GM12878 (cell line): ENCODE results near the gene SLC6A12. TPM values are rescaled to one million over a fixed set of nuclear protein-coding genes. Genes with fewer than 3 reads are reported as not detected.

Source experiments
- ATAC-seq: fragments of 200-7000 bp; cut with Tn5 transposase; 3 replicates; pipeline ENCODE4 v1.9.1; 2020; ENCODE audit warnings: mild to moderate bottlenecking, moderate library complexity
- BruUV-seq: library from RNA; stranded (reverse); fragments of 400-500 nt; replicated peaks from 2 replicates; lab custom pipeline; 2021; lab: Mats Ljungman, UMichigan
- CTCF ChIA-PET: fragments of 300-600 bp; sonication (Branson Sonifier 250); formaldehyde crosslinking; extraction: SDS; loops from one replicate; lab custom pipeline; 2021; ENCODE audit warnings: inconsistent platforms; lab: Yijun Ruan, JAX
- POLR2A ChIA-PET: fragments of 350-600 bp; formaldehyde crosslinking; extraction: SDS; loops from one replicate; lab custom pipeline; 2021; ENCODE audit warnings: inconsistent platforms; lab: Charles Lee
- RAD21 ChIA-PET: fragments of 300-600 bp; sonication (Branson Sonifier 250); formaldehyde crosslinking; loops from one replicate; lab custom pipeline; 2023; ENCODE audit warnings: antibody characterized with exemption; ENCODE audit not compliant: unreplicated experiment; lab: Charles Lee
- SMC1A ChIA-PET: fragments of 300-600 bp; sonication (Branson Sonifier 250); formaldehyde crosslinking; loops from one replicate; lab custom pipeline; 2023; ENCODE audit not compliant: unreplicated experiment, uncharacterized antibody; lab: Charles Lee
- DNase-seq: peaks from one replicate; pipeline ENCODE4 v3.0.0-alpha.2; 2011; ENCODE audit warnings: low read depth, low spot score
- FAIRE-seq: peaks from 3 replicates; lab custom pipeline; 2011; peaks lifted over from hg19 to GRCh38; lab: Jason Lieb, UNC
- H2AFZ ChIP-seq: 2 replicates; pipeline ENCODE4 v1.6.0; 2011; ENCODE audit warnings: low read depth, low read length, control low read depth; ENCODE audit not compliant: control insufficient read depth
- H3K27ac ChIP-seq: 2 replicates; pipeline ENCODE4 v1.5.1; 2011; ENCODE audit warnings: control low read depth; ENCODE audit not compliant: control insufficient read depth, insufficient read depth
- H3K27me3 ChIP-seq, 2 experiments: replicated peaks in 1 of 2; 2 replicates each; pipeline versions ENCODE4 v1.6.0 to v1.6.1; 2011; ENCODE audit warnings: low read length in 1 of 2; ENCODE audit not compliant: control insufficient read depth in 2 of 2, insufficient read depth in 2 of 2
- H3K36me3 ChIP-seq, 2 experiments: 2 replicates each; pipeline ENCODE4 v1.5.1; 2011; ENCODE audit warnings: low read length in 1 of 2; ENCODE audit not compliant: control insufficient read depth in 2 of 2, insufficient read depth in 2 of 2
- H3K4me1 ChIP-seq: 2 replicates; pipeline ENCODE4 v1.6.1; 2011; ENCODE audit warnings: mild to moderate bottlenecking, low read length, moderate library complexity, mixed read lengths; ENCODE audit not compliant: control insufficient read depth, insufficient read depth
- H3K4me2 ChIP-seq: 2 replicates; pipeline ENCODE4 v1.6.0; 2011; ENCODE audit warnings: control low read depth; ENCODE audit not compliant: control insufficient read depth, insufficient read depth
- H3K4me3 ChIP-seq: fragments of 200-600 bp; sonication (generic); 2 replicates; pipeline ENCODE4 v1.5.1; 2016
- H3K79me2 ChIP-seq: 2 replicates; pipeline ENCODE4 v1.6.0; 2011; ENCODE audit warnings: low read length; ENCODE audit not compliant: control insufficient read depth, insufficient read depth
- H3K9ac ChIP-seq: 2 replicates; pipeline ENCODE4 v1.8.0; 2011; ENCODE audit warnings: low read length, control low read depth, mixed read lengths; ENCODE audit not compliant: control insufficient read depth, insufficient read depth
- H3K9me3 ChIP-seq: replicated peaks from 3 replicates; pipeline ENCODE4 v1.5.1; 2011; ENCODE audit warnings: mild to moderate bottlenecking, low read length; ENCODE audit not compliant: control insufficient read depth, insufficient read depth
- H4K20me1 ChIP-seq: 2 replicates; pipeline ENCODE4 v1.6.0; 2011; ENCODE audit not compliant: control insufficient read depth, insufficient read depth
- BMI1 ChIP-seq: fragments of 450-650 bp; IDR thresholded peaks from 2 replicates; pipeline ENCODE4 v1.6.1; 2016; ENCODE audit warnings: mild to moderate bottlenecking, moderate library complexity, borderline replicate concordance
- IKZF1 ChIP-seq: fragments of 450-650 bp; conservative IDR thresholded peaks from 2 replicates; pipeline ENCODE4 v1.6.1; 2017; ENCODE audit warnings: antibody characterized with exemption, mild to moderate bottlenecking
- MAX ChIP-seq: IDR thresholded peaks from 2 replicates; pipeline ENCODE4 v1.6.1; 2012; ENCODE audit warnings: low read depth, low read length, improper control_type of control experiment
- NR2F1 ChIP-seq: fragments of 450-650 bp; conservative IDR thresholded peaks from 2 replicates; pipeline ENCODE4 v1.6.1; 2017; ENCODE audit warnings: mild to moderate bottlenecking
- RAD21 ChIP-seq: IDR thresholded peaks from 2 replicates; pipeline ENCODE4 v1.6.1; 2011; ENCODE audit warnings: mild to moderate bottlenecking, low read depth, low read length, moderate library complexity; ENCODE audit not compliant: insufficient read depth
- SIN3A ChIP-seq: IDR thresholded peaks from 2 replicates; pipeline ENCODE4 v1.6.1; 2012; ENCODE audit warnings: low read depth, low read length, improper control_type of control experiment
- STAT1 ChIP-seq: fragments of 450-650 bp; conservative IDR thresholded peaks from 2 replicates; pipeline ENCODE4 v1.6.1; 2014; ENCODE audit warnings: antibody characterized with exemption, mild to moderate bottlenecking
- ZNF687 ChIP-seq: fragments of 450-650 bp; IDR thresholded peaks from 2 replicates; pipeline ENCODE4 v1.6.1; 2017; ENCODE audit warnings: mild to moderate bottlenecking, moderate library complexity
- WGBS: methylation state at CpG from one replicate; pipeline ENCODE4 v1.1.6; 2016; ENCODE audit warnings: low lambda C conversion rate; ENCODE audit not compliant: insufficient replicate concordance, insufficient coverage; ENCODE audit errors: missing lambda C conversion rate; 5-methylcytosine and 5-hydroxymethylcytosine counted together
- in situ Hi-C: fragments of 300-500 bp; cut with MboI; formaldehyde crosslinking; loops from 9 replicates; pipeline ENCODE4 v1.14.3; 2018; ENCODE audit warnings: mixed read lengths
- intact Hi-C: fragments of 100-400 bp; cut with micrococcal nuclease; formaldehyde crosslinking; loops from one replicate; pipeline ENCODE4 v1.14.2; 2022; ENCODE audit not compliant: unreplicated experiment
- polyA plus RNA-seq, 11 experiments: library from polyadenylated mRNA; depleted of rRNA in 4 of 11; unstranded in 6 of 11; stranded (reverse) in 5 of 11; fragments of >200 nt; fragmentation: Nextera tagmentation in 4 of 11; fragmentation: Illumina TruSeq in 1 of 11; extraction: Ambion mirVana in 4 of 11; extraction: Trizol in 1 of 11; gene quantifications; 1 replicate in 1 of 11; 2 replicates in 10 of 11; pipeline versions ENCODE4 v1.2.1 to v1.2.3, GENCODE V29; 2011 to 2016; ENCODE audit warnings: inconsistent platforms in 2 of 11, missing spikeins in 2 of 11, low read depth in 1 of 11
- total RNA-seq, 4 experiments: library from RNA; depleted of rRNA in 3 of 4; stranded (reverse); fragments of >200 nt in 3 of 4; fragmentation: Illumina TruSeq in 1 of 4; extraction: Trizol in 1 of 4; gene quantifications; 2 replicates each; pipeline versions ENCODE4 v1.2.1 to v1.2.3, GENCODE V29; 2013 to 2021

Gene SLC6A12
- total and polyA plus RNA-seq, 10 of the 15 experiments (the other 5 are each of a cell fraction or from before 2014, with no cell fraction given) = 0.06 to 0.11 (median 0.07) TPM; not detected in 7

- no peak overlapping the region; the same call in 1 of the 2 replicates for H2AFZ ChIP-seq
- ChIA-PET POLR2A (no interaction called here), SMC1A (no interaction called here), RAD21 (no interaction called here), CTCF (no interaction called here)
- no TSS peak for BruUV-seq
- no peak overlapping the region for H3K9ac ChIP-seq
- WGBS = 17% methylated on average over 22 of the region's 22 CpGs
- no peak for DNase-seq
- no peaks in the 10 kb centered on the region; a peak in 3 of 4 replicates for H3K27me3 ChIP-seq
- peaks cover 8% of the 10 kb centered on the region for H3K4me1 ChIP-seq
- no peak overlapping the region for H3K4me3 ChIP-seq
- no peak overlapping the region for H3K4me2 ChIP-seq
- TF ChIP-seq NR2F1 (no peak), BMI1 (no peak), SIN3A (no peak), STAT1 (no peak), MAX (no peak), RAD21 (no peak), IKZF1 (no peak), ZNF687 (no peak)
- TF ChIP-seq, all 136 proteins: peak for 0
- Histone ChIP-seq H3K9me3 (no peaks in the 10 kb centered on the region), H3K79me2 (no peaks in the 10 kb centered on the region), H4K20me1 (no peaks in the 10 kb centered on the region), H3K27ac (no peak overlapping the region), H3K36me3 (no peaks in the 10 kb centered on the region)
- no peak for ATAC-seq
- intact Hi-C loops (no loop called here), in situ Hi-C loops (no loop called here)
- no peak for FAIRE-seq
Measured at GRCh38 chr12:168763-169525, 45.0 kb downstream of the SLC6A12 start.
